Kidney epithelial cell (primary cell): Measurements from ENCODE around the gene ZBTB46. TPM values are rescaled to one million over a fixed set of nuclear protein-coding genes. Genes with fewer than 3 reads are reported as not detected.

Source experiments
- DNase-seq: peaks from one replicate; pipeline ENCODE4 v3.0.0-alpha.2; 2010; ENCODE audit warnings: low read depth
- H3K27me3 ChIP-seq: 2 replicates; pipeline ENCODE4 v1.6.0; 2011; ENCODE audit warnings: low read length; ENCODE audit not compliant: control insufficient read depth, insufficient read depth
- H3K36me3 ChIP-seq: 2 replicates; pipeline ENCODE4 v1.5.1; 2011; ENCODE audit warnings: low read length; ENCODE audit not compliant: control insufficient read depth, insufficient read depth
- H3K4me3 ChIP-seq: 2 replicates; pipeline ENCODE4 v1.5.1; 2011; ENCODE audit warnings: low read depth, mild to moderate bottlenecking, control low read depth, low read length
- total RNA-seq: library from RNA; depleted of rRNA; stranded (reverse); fragments of >200 nt; gene quantifications from 2 replicates; pipeline ENCODE4 v1.2.3, GENCODE V29; 2015
- TF ChIP-seq, protein P1 (sequence below): IDR thresholded peaks from 2 replicates; pipeline ENCODE4 v1.5.1; 2011; ENCODE audit warnings: mild to moderate bottlenecking, moderate library complexity, low read length, control low read depth, inconsistent platforms; ENCODE audit not compliant: insufficient read depth, poor library complexity, severe bottlenecking

Gene ZBTB46
- total RNA-seq, 1 donor from 2014 or later = 7.8 TPM

GRCh38 chr20:63846888-63847236 lies 15.8 kb upstream of the ZBTB46 start:
- TF ChIP-seq, protein P1, sequence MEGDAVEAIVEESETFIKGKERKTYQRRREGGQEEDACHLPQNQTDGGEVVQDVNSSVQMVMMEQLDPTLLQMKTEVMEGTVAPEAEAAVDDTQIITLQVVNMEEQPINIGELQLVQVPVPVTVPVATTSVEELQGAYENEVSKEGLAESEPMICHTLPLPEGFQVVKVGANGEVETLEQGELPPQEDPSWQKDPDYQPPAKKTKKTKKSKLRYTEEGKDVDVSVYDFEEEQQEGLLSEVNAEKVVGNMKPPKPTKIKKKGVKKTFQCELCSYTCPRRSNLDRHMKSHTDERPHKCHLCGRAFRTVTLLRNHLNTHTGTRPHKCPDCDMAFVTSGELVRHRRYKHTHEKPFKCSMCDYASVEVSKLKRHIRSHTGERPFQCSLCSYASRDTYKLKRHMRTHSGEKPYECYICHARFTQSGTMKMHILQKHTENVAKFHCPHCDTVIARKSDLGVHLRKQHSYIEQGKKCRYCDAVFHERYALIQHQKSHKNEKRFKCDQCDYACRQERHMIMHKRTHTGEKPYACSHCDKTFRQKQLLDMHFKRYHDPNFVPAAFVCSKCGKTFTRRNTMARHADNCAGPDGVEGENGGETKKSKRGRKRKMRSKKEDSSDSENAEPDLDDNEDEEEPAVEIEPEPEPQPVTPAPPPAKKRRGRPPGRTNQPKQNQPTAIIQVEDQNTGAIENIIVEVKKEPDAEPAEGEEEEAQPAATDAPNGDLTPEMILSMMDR = no peak
- no peak for DNase-seq
- peaks cover 40% of the 10 kb centered on the region for H3K27me3 ChIP-seq
- H3K4me3 ChIP-seq = no peak overlapping the region
- no peaks in the 10 kb centered on the region for H3K36me3 ChIP-seq

GRCh38 chr20:63846128-63846771 lies 15.2 kb upstream of the ZBTB46 start:
- TF ChIP-seq, protein P1 = no peak
- no peak for DNase-seq
- H3K4me3 ChIP-seq = no peak overlapping the region
- H3K27me3 ChIP-seq = peaks cover 40% of the 10 kb centered on the region
- H3K36me3 ChIP-seq = no peaks in the 10 kb centered on the region

GRCh38 chr20:63844511-63844991 lies 13.5 kb upstream of the ZBTB46 start:
- H3K4me3 ChIP-seq = no peak overlapping the region
- DNase-seq = no peak
- peaks cover 40% of the 10 kb centered on the region for H3K27me3 ChIP-seq
- TF ChIP-seq, protein P1 = no peak
- H3K36me3 ChIP-seq = no peaks in the 10 kb centered on the region

DNA sequence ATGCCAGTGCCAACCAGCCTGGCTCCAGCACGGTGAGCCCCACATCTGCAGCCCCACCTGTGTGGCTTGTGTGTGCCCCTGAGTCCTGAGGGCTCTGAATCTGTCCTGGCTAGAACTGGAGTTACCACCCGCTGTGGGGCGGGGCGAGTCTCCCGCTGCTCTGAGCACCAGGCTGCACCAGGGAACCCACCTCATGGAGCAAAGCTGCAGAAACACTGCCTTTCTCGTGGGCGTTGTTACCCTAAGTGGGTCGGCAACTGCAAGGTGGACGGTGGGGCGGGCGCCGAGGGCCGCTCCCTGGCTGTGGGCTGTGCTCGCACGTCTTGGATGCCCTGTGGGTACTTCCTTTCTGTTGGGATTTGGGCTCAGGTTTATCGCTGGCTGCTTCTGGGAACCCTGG lies 12.7 kb upstream of the ZBTB46 start:
- TF ChIP-seq, protein P1 = no peak
- Histone ChIP-seq H3K4me3 (no peak overlapping the region), H3K27me3 (peaks cover 40% of the 10 kb centered on the region), H3K36me3 (no peaks in the 10 kb centered on the region)
- no peak for DNase-seq

- DNase-seq = no peak
Observed at GRCh38 chr20:63843222-63843621, 12.2 kb upstream of the ZBTB46 start.

More at GRCh38 chr20:63843222-63843621, 12.2 kb upstream of the ZBTB46 start:
- TF ChIP-seq, protein P1 = no peak
- Histone ChIP-seq H3K36me3 (no peaks in the 10 kb centered on the region), H3K27me3 (peaks cover 38% of the 10 kb centered on the region), H3K4me3 (no peak overlapping the region)
